WTC11 (cell line): ENCODE data around the gene DNAH17.

Experiments used
- ATF3 ChIP-seq: sonication (generic); formaldehyde crosslinking; conservative IDR thresholded peaks from 2 replicates; pipeline ENCODE4 v1.8.1; 2022; ENCODE audit warnings: mild to moderate bottlenecking, missing genetic modification reagents
- FOXJ3 ChIP-seq: sonication (generic); formaldehyde crosslinking; IDR thresholded peaks from 2 replicates; pipeline ENCODE4 v1.9.0; 2021; ENCODE audit warnings: missing genetic modification reagents, mild to moderate bottlenecking, borderline replicate concordance
- FOXP1 ChIP-seq: sonication (generic); formaldehyde crosslinking; IDR thresholded peaks from 2 replicates; pipeline ENCODE4 v1.8.0; 2022; ENCODE audit warnings: missing genetic modification reagents, mild to moderate bottlenecking, moderate library complexity, borderline replicate concordance
- MLX ChIP-seq: sonication (generic); formaldehyde crosslinking; IDR thresholded peaks from 2 replicates; pipeline ENCODE4 v1.8.1; 2023; ENCODE audit warnings: mild to moderate bottlenecking, missing genetic modification reagents, moderate library complexity
- SMAD4 ChIP-seq: sonication (generic); formaldehyde crosslinking; IDR thresholded peaks from 2 replicates; pipeline ENCODE4 v1.8.0; 2022; ENCODE audit warnings: mild to moderate bottlenecking, missing genetic modification reagents
- TCF7 ChIP-seq: sonication (generic); formaldehyde crosslinking; IDR thresholded peaks from 2 replicates; pipeline ENCODE4 v1.8.0; 2022; ENCODE audit warnings: mild to moderate bottlenecking, low read depth, missing genetic modification reagents, moderate library complexity
- TEAD4 ChIP-seq: sonication (generic); formaldehyde crosslinking; IDR thresholded peaks from 2 replicates; pipeline ENCODE4 v1.8.0; 2022; ENCODE audit warnings: mild to moderate bottlenecking, missing genetic modification reagents
- ZNF232 ChIP-seq: sonication (generic); formaldehyde crosslinking; IDR thresholded peaks from 2 replicates; pipeline ENCODE4 v1.8.0; 2022; ENCODE audit warnings: mild to moderate bottlenecking, missing genetic modification reagents
- ZNF423 ChIP-seq: fragments of 250-450 bp; sonication (Bioruptor Pico); IDR thresholded peaks from 2 replicates; pipeline ENCODE4 v2.1.2; 2022; ENCODE audit warnings: mild to moderate bottlenecking, moderate library complexity
- TF ChIP-seq, protein P1 (sequence below): sonication (generic); formaldehyde crosslinking; IDR thresholded peaks from 2 replicates; pipeline ENCODE4 v1.8.1; 2022; ENCODE audit warnings: missing genetic modification reagents, borderline replicate concordance
- TF ChIP-seq, protein P2 (sequence below): fragments of 200-600 bp; IDR thresholded peaks from 2 replicates; pipeline ENCODE4 v1.8.0; 2022; ENCODE audit warnings: antibody characterized with exemption
- TF ChIP-seq, protein P3 (sequence below): sonication (generic); formaldehyde crosslinking; IDR thresholded peaks from 2 replicates; pipeline ENCODE4 v1.8.0; 2022; ENCODE audit warnings: mild to moderate bottlenecking, missing genetic modification reagents

DNA sequence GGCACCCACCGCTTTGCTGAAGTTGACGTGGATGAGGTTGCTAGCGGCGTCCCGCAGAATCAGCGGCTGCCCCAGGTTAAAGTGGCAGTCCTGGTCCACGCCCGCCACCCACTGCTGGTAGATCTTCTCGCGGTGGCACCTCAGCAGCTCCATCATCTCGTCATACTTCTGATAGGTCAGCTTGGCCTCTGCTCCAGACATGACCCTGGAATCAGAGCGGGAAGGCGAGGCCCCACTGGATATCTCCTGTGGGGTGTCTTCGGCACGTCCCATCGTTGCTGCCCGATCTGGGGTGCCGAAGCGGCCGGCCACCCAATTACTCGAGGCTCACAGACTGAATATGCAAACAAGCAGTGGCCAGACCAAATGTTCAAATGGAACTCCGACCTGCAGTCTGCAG is 16.5 kb downstream of the DNAH17 start:
- TF ChIP-seq, protein P1, sequence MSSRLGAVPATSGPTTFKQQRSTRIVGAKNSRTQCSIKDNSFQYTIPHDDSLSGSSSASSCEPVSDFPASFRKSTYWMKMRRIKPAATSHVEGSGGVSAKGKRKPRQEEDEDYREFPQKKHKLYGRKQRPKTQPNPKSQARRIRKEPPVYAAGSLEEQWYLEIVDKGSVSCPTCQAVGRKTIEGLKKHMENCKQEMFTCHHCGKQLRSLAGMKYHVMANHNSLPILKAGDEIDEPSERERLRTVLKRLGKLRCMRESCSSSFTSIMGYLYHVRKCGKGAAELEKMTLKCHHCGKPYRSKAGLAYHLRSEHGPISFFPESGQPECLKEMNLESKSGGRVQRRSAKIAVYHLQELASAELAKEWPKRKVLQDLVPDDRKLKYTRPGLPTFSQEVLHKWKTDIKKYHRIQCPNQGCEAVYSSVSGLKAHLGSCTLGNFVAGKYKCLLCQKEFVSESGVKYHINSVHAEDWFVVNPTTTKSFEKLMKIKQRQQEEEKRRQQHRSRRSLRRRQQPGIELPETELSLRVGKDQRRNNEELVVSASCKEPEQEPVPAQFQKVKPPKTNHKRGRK (CRISPR knock-in tag) = no peak
- TF ChIP-seq, protein P2, sequence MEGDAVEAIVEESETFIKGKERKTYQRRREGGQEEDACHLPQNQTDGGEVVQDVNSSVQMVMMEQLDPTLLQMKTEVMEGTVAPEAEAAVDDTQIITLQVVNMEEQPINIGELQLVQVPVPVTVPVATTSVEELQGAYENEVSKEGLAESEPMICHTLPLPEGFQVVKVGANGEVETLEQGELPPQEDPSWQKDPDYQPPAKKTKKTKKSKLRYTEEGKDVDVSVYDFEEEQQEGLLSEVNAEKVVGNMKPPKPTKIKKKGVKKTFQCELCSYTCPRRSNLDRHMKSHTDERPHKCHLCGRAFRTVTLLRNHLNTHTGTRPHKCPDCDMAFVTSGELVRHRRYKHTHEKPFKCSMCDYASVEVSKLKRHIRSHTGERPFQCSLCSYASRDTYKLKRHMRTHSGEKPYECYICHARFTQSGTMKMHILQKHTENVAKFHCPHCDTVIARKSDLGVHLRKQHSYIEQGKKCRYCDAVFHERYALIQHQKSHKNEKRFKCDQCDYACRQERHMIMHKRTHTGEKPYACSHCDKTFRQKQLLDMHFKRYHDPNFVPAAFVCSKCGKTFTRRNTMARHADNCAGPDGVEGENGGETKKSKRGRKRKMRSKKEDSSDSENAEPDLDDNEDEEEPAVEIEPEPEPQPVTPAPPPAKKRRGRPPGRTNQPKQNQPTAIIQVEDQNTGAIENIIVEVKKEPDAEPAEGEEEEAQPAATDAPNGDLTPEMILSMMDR = no peak
- no peak for TF ChIP-seq ZNF232
- no peak for TF ChIP-seq FOXP1 (CRISPR knock-in tag)
- TF ChIP-seq ZNF423 (CRISPR knock-in tag) = no peak
- TF ChIP-seq, protein P3, sequence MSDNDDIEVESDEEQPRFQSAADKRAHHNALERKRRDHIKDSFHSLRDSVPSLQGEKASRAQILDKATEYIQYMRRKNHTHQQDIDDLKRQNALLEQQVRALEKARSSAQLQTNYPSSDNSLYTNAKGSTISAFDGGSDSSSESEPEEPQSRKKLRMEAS (CRISPR knock-in tag) = no peak
- TF ChIP-seq TCF7 (CRISPR knock-in tag) = no peak
- TF ChIP-seq MLX (CRISPR knock-in tag) = no peak
- TF ChIP-seq FOXJ3 (CRISPR knock-in tag) = no peak
- no peak for TF ChIP-seq ATF3 (CRISPR knock-in tag)
- no peak for TF ChIP-seq SMAD4 (CRISPR knock-in tag)
- TF ChIP-seq TEAD4 (CRISPR knock-in tag) = no peak
